ENCODE measurements around the gene RAB14. TPM values are rescaled to one million over a fixed set of nuclear protein-coding genes. Genes with fewer than 3 reads are reported as not detected.
"Not testable (repeated sequence)": the region's sequence is repeated elsewhere in the genome, so short reads cannot be mapped to it uniquely, and the experiment has no call there.

Gene RAB14
- total RNA-seq, 1 experiment from 2014 or later, result 52.2 TPM

GRCh38 chr9:121191235-121191634 lies 10.4 kb downstream of the RAB14 start:
- DNase-seq (ENCODE audit: low read depth), result no peak

DNA sequence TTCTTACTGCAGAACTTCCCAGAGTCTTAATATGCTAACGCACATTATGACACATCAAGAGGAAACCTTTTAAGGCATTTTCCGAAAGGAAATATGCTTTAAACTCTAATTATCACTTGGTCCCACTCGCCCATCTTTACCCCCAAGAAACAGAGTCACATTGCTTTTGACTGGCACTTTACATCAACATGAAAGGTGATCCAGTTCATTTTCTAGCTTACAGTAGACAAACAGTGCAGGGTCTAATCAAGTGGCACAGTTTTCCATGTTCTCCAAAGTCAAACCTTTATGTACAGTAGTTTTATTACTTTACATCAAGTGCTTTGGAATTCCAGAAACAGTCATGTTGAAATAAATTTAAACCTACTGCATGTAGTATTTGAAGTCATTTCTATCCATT lies 12.0 kb downstream of the RAB14 start:
- DNase-seq (ENCODE audit: low read depth), result no peak

DNA sequence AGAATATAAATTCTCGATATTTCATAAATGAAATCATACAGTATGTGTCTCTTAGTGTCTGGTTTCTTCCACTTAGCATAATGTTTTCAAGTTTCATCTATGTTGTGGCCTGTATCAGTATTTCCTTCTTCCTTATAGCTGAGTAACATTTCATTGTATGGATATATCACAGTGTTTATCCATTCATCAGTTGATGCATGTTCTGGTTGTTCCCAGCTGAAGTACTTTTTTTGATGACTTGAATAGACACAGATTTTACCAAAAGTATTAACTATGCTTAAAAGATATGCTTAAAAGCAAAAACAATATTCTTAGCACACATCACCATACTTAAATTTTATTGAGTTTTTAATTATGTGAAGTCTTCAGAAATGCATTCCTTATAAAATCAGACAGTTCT lies 12.7 kb downstream of the RAB14 start:
- DNase-seq (ENCODE audit: low read depth), result no peak

- no peak for DNase-seq (ENCODE audit: low read depth)
These were observed 13.9 kb downstream of the RAB14 start for GRCh38 chr9:121187636-121188305.

- no peak for DNase-seq (ENCODE audit: low read depth)
These were observed 15.8 kb downstream of the RAB14 start for GRCh38 chr9:121185774-121186403.

DNA sequence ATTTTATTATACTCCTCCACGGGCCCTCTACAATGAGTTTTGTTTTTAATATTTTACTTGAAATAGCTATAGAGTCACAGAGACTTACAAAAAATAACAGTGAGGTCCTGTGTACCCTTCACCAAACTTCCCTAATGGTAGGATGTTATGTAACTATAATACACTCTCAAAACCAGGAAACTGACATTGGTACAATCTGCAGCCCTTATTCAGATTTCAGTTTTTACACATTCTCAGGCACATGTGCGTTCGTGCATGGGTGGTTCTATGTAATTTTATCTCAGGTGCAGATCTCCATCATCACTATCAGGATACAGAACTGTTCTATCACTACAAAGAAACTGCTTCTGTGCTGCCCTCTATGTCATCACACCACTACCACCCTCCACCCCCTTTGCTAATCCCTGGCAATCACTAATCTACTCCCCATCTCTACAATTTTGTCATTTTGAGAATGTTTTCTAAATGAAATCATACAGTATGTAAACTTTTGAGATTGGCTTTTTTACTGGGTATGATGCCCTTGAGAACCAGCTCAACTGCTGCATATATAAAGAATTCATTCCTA lies 16.4 kb downstream of the RAB14 start:
- DNase-seq (ENCODE audit: low read depth), result no peak

DNA sequence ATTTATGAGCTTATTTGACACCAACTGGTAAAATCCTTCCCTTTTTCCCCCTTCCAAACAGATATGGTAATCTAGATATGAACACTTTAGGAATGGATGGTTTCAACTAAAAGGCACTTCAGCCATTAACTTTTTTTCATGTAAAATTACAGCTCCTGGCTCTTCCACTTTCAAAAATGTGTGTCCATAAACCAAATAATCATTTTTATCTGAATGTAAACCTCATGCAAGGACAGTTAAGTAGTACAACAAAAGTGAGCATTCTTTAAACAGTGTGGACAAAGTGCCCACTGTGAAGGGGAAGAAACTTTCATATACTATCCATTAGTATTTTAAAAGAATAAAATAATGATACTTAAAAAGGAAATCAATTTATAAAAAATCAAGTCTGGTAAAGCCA lies 17.2 kb downstream of the RAB14 start:
- no peak for DNase-seq (ENCODE audit: low read depth)

- no peak for DNase-seq (ENCODE audit: low read depth)
These were observed 17.8 kb downstream of the RAB14 start for GRCh38 chr9:121183666-121184423.

GRCh38 chr9:121182989-121183388 lies 18.7 kb downstream of the RAB14 start:
- no peak for DNase-seq (ENCODE audit: low read depth)

GRCh38 chr9:121182101-121182836 lies 19.4 kb downstream of the RAB14 start:
- DNase-seq (ENCODE audit: low read depth), result no peak

DNA sequence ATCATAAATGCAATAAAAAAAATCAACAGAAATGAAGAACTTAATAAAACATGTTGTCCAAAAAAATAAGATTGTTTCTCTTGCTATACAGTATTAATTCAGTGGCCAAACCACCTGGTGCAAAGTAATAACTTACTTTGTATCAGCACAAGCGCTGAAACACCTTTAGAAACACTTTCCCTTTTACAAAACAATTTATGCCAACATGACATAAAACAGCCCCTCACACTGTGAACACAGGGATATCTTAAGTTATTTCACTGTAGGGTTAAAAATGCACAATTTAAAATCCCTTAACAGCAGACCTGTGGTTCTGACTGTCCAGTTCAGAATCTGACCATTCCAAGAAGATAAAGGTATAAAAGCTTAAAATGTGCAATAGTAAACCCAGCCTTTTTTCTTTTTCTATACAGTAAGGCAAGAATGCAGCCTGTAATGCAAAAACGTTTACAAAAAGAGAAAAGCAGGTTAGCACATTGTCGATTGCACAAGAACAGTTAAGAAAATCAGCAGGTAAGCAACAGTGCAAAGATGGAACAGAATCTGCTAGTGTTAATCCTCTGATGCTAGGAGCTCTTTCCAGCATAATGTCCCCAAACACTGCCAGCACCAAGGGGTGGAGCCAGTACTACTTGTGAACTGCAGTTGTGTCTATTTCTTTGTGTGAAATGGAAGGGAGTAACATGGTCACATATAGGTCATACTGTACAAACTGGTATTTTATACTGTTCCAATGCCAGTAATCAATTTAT lies 21.6 kb downstream of the RAB14 start:
- no peak for DNase-seq (ENCODE audit: low read depth)

GRCh38 chr9:121179373-121179721 lies 22.3 kb downstream of the RAB14 start:
- DNase-seq (ENCODE audit: low read depth), result not testable (repeated sequence)

DNA sequence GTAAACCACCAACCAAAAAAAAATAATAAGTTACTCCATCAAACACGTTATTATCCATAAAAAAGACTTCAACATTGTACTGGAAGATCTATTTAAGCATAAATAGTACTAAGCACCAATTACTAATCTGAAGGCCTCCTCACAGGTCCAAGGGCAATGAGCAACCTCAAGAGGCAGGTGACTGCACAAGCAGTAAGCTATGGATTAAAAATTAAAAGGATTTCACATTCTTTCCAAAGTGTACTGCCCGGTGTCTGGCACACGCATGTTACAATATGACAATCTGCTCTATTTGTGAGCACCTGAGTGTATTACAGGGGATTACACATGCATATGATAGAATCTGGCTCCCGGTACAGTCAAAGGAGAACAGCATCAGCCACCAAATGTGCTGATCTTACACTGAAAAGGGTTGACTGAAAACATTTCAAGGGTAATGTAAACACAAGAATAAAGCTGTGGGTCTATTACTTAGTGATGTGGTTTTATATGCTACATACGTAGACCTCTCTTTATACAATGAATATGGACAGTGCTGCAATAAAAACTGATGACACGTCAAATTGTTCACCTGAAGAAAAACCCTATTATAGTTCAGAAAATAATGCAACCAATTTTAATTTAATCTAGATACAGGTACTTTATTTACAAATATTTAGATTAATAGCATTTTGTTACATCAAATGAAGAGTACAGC lies 22.8 kb downstream of the RAB14 start:
- DNase-seq (ENCODE audit: low read depth), result no peak

GRCh38 chr9:121173501-121173900 lies 28.2 kb downstream of the RAB14 start:
- no peak for DNase-seq (ENCODE audit: low read depth)

DNA sequence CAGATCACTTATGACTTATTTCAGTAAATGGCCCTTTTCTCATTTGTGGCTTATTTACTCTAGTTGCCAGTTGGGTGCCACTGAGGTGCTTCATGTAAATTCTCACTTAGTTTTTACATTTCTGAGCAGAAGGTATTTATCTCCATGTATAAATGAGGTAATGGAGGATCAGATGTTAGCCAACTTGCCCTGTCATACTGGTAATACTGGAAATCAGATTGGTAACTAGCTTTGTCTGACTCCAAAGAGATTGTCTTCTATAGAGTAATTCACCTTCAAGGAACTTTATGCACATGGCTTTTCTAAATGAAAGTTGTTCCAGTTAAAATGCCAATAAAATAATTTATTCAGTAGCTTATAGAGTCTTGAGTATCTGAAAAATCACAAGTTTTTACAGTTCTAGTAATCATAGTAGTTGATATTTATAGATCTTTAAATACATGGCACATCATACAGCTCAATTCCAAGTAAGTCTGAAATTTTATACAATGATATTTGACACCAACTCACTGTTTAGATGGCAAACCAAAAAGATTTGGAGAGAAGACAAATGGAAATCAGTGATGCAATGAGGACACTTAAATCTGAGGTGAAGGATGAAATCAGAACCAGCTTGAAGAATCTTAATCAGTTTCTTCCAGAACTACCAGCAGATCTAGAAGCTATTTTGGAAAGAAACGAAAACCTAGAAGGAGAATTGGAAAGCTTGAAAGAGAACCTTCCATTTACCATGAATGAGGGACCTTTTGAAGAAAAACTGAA lies 28.8 kb downstream of the RAB14 start:
- DNase-seq (ENCODE audit: low read depth), result no peak

GRCh38 chr9:121171236-121171635 lies 30.4 kb downstream of the RAB14 start:
- no peak for DNase-seq (ENCODE audit: low read depth)

DNA sequence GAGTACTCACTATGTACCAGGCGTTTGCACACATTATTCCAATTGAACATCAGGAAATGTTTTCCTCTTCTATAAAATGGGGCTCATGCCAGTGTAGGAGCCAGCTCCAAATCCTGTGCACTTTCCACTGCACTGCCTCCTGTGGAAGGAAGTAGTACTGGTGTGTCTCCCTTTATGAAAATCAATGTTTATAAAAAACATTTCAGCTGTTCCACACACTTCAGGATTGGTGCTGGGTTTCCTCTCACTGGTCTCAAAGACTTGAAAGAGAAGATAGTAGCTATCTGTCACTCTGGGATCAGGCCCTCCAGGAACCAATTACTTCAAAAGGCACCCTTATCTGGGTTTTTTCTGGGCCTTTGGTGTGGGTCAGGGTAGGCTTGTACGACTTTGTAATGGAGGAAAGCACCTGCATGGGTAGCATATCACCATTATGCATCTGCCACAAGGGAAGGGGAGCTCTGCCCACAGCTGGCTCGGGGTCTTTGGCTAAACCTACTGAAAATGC lies 32.5 kb downstream of the RAB14 start:
- no peak for DNase-seq (ENCODE audit: low read depth)

GRCh38 chr9:121168052-121168451 lies 33.6 kb downstream of the RAB14 start:
- no peak for DNase-seq (ENCODE audit: low read depth)

DNA sequence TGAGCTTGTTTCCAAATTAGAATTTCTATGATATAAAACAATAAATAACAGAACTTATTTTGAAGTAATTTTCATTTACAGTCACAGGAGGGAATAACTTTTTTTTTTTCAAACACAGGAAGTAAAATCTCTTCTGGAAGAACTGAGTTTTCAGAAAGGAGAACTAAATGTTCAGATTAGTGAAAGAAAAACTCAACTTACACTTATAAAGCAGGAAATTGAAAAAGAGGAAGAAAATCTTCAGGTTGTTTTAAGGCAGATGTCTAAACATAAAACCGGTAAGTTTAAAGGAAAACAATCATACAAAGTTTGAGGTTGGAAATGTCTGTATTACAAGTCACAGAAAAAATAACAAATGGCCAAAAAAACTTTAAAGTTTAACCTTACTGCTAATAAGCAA lies 41.6 kb downstream of the RAB14 start:
- no peak for DNase-seq (ENCODE audit: low read depth)

DNA sequence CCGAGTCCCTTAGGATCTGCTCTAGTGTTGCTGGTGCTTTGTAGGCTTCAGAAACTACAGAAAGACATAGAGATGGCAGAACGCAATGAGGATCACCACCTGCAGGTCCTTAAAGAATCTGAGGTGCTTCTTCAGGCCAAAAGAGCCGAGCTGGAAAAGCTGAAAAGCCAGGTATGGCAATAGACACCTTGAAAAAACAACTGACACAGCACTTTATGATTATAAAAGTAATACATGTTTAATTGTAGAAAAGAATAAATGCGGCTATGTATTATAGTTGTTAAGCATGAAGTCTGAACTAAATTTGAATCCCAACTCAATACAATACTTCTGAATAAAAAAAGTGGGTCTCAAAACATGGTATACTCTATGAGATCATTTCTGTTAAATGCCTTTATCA lies 43.7 kb downstream of the RAB14 start:
- no peak for DNase-seq (ENCODE audit: low read depth)
